Activated CD4-positive, alpha-beta T cell treated with anti-CD3 and anti-CD28 coated beads for 36 hours (primary cell): Measurements from ENCODE around the gene MBD5. TPM values are rescaled to one million over a fixed set of nuclear protein-coding genes. Genes with fewer than 3 reads are reported as not detected.
A peak's percentile ranks its signal among the peaks of the same experiment; 100 is the strongest.
"Not testable (repeated sequence)": the region's sequence is repeated elsewhere in the genome, so short reads cannot be mapped to it uniquely, and the experiment has no call there.

Experiments
- ATAC-seq: fragments of 200-7000 bp; cut with Tn5 transposase; one replicate; pipeline ENCODE4 v1.10.0; 2021; ENCODE audit warnings: mild to moderate bottlenecking, moderate library complexity
- CTCF ChIA-PET: fragments of 350-600 bp; sonication (Branson Sonifier 250); formaldehyde crosslinking; loops from one replicate; lab custom pipeline; 2021; ENCODE audit warnings: antibody characterized with exemption; lab: Charles Lee
- POLR2A ChIA-PET: fragments of 350-600 bp; sonication (Branson Sonifier 250); formaldehyde crosslinking; loops from one replicate; lab custom pipeline; 2021; ENCODE audit warnings: antibody characterized with exemption, inconsistent platforms; lab: Charles Lee
- DNase-seq: peaks from one replicate; pipeline ENCODE4 v3.0.0-alpha.2; 2020
- H3K27ac Mint-ChIP-seq: one replicate; pipeline ENCODE4 v1.8.0; 2021; ENCODE audit warnings: mixed read lengths
- H3K27me3 Mint-ChIP-seq: one replicate; pipeline ENCODE4 v1.8.0; 2021; ENCODE audit warnings: mixed read lengths
- H3K36me3 Mint-ChIP-seq: one replicate; pipeline ENCODE4 v1.8.0; 2021; ENCODE audit warnings: low read depth, mixed read lengths
- H3K4me1 Mint-ChIP-seq: one replicate; pipeline ENCODE4 v1.8.0; 2021; ENCODE audit warnings: mixed read lengths
- H3K4me3 Mint-ChIP-seq: one replicate; pipeline ENCODE4 v1.8.0; 2021; ENCODE audit warnings: mild to moderate bottlenecking, moderate library complexity, mixed read lengths
- H3K9me3 Mint-ChIP-seq: one replicate; pipeline ENCODE4 v1.8.0; 2021; ENCODE audit warnings: low read depth, mixed read lengths
- intact Hi-C, 2 experiments: fragments of 100-400 bp; cut with DNase I in 1 of 2; cut with micrococcal nuclease in 1 of 2; formaldehyde crosslinking; loops; one replicate each; pipeline versions ENCODE4 v1.14.2 to v1.15.1; 2022 to 2024; cut with DNase I, micrococcal nuclease
- total RNA-seq, 2 experiments: library from RNA; stranded (reverse); gene quantifications; one replicate each; pipeline ENCODE4 v1.2.3, GENCODE V29; 2021

The MBD5 gene
- 10 to 100 TPM; 20.1 to 26.5 TPM for total RNA-seq

GRCh38 chr2:148021059-148021861 is at the start of gene MBD5:
TSS of gene MBD5 (plus strand) at chr2:148021091.
- no peaks in the 10 kb centered on the region for H3K27me3 Mint-ChIP-seq
- H3K9me3 Mint-ChIP-seq: no peaks in the 10 kb centered on the region
- H3K27ac Mint-ChIP-seq: peak within 1 kb of the TSS; percentile 98
- ChIA-PET POLR2A (interaction anchor here (0.6 to 1.6 kb wide), 5 partner anchors 11 to 625 kb away, joined by 3 to 8 read pairs (median 7); partner anchors contain the start of gene ACVR2A), CTCF (interaction anchor here (0.7 to 1.9 kb wide), 4 partner anchors 8 to 487 kb away, joined by 3 to 8 read pairs (median 4); no protein-coding TSS in a partner anchor)
- peak within 1 kb of the TSS; percentile 95 for H3K4me3 Mint-ChIP-seq
- ATAC-seq (peak; percentile 47), DNase-seq (peak; percentile 72)
- H3K36me3 Mint-ChIP-seq: peaks cover 11% of the 10 kb centered on the region
- intact Hi-C loops: loop anchor here (1.0 to 10.0 kb wide), 6 partner anchors 179 to 1566 kb away; partner anchors contain the start of genes MMADHC (in 2 of the 2) and KIF5C (in 1 of the 2)
- peaks cover 46% of the 10 kb centered on the region for H3K4me1 Mint-ChIP-seq

- Mint-ChIP-seq H3K27ac (no peak overlapping the region), H3K4me3 (no peak overlapping the region), H3K27me3 (no peaks in the 10 kb centered on the region), H3K36me3 (peaks cover 28% of the 10 kb centered on the region), H3K4me1 (peaks cover 16% of the 10 kb centered on the region), H3K9me3 (peaks cover 7% of the 10 kb centered on the region)
- no peak for DNase-seq
- no peak for ATAC-seq
- POLR2A ChIA-PET: no interaction called here
- intact Hi-C loops: no loop called here
- CTCF ChIA-PET: no interaction called here
Observed at GRCh38 chr2:147976102-147976501, 44.8 kb upstream of the MBD5 start.

GRCh38 chr2:147977679-147978078 is 43.2 kb upstream of the MBD5 start:
- peaks cover 7% of the 10 kb centered on the region for H3K9me3 Mint-ChIP-seq
- POLR2A ChIA-PET: interaction anchor here (0.6 kb wide), 1 partner anchor 13 kb away, joined by 5 read pairs; no protein-coding TSS in a partner anchor
- DNase-seq (no peak), ATAC-seq (no peak)
- H3K36me3 Mint-ChIP-seq: peaks cover 27% of the 10 kb centered on the region
- peaks cover 17% of the 10 kb centered on the region for H3K4me1 Mint-ChIP-seq
- H3K27me3 Mint-ChIP-seq: no peaks in the 10 kb centered on the region
- no peak overlapping the region for H3K27ac Mint-ChIP-seq
- H3K4me3 Mint-ChIP-seq: no peak overlapping the region
- intact Hi-C loops: no loop called here
- CTCF ChIA-PET: interaction anchor here (0.6 kb wide), 1 partner anchor 57 kb away, joined by 3 read pairs; no protein-coding TSS in a partner anchor

GRCh38 chr2:147980940-147981528 is 39.9 kb upstream of the MBD5 start:
- H3K9me3 Mint-ChIP-seq: peaks cover 7% of the 10 kb centered on the region
- H3K36me3 Mint-ChIP-seq: peaks cover 30% of the 10 kb centered on the region
- DNase-seq: no peak
- H3K27ac Mint-ChIP-seq: no peak overlapping the region
- peaks cover 34% of the 10 kb centered on the region for H3K4me1 Mint-ChIP-seq
- ChIA-PET CTCF (interaction anchor here (1.1 kb wide), 1 partner anchor 11 kb away, joined by 3 read pairs; no protein-coding TSS in a partner anchor), POLR2A (no interaction called here)
- intact Hi-C loops: no loop called here
- no peak overlapping the region for H3K4me3 Mint-ChIP-seq
- H3K27me3 Mint-ChIP-seq: no peaks in the 10 kb centered on the region
- no peak for ATAC-seq

- POLR2A ChIA-PET: no interaction called here
- Mint-ChIP-seq H3K4me3 (no peak overlapping the region), H3K9me3 (no peaks in the 10 kb centered on the region), H3K27me3 (no peaks in the 10 kb centered on the region), H3K36me3 (peaks cover 2% of the 10 kb centered on the region), H3K27ac (no peak overlapping the region), H3K4me1 (peaks cover 13% of the 10 kb centered on the region)
- intact Hi-C loops: loop anchor here (1.0 to 2.0 kb wide), 2 partner anchors 520 to 1000 kb away; no protein-coding TSS in a partner anchor
- DNase-seq (no peak), ATAC-seq (no peak)
- CTCF ChIA-PET: interaction anchor here (0.6 to 2.3 kb wide), 9 partner anchors 10 to 520 kb away, joined by 3 to 32 read pairs (median 4); no protein-coding TSS in a partner anchor
Observed at GRCh38 chr2:147989102-147989501, 31.8 kb upstream of the MBD5 start.

- H3K4me3 Mint-ChIP-seq: no peak overlapping the region
- ChIA-PET POLR2A (no interaction called here), CTCF (interaction anchor here (0.6 to 2.3 kb wide), 19 partner anchors 10 to 999 kb away, joined by 3 to 32 read pairs (median 4); no protein-coding TSS in a partner anchor)
- H3K36me3 Mint-ChIP-seq: peaks cover 3% of the 10 kb centered on the region
- no peaks in the 10 kb centered on the region for H3K9me3 Mint-ChIP-seq
- DNase-seq (peak; percentile 15), ATAC-seq (peak; percentile 47)
- intact Hi-C loops: loop anchor here (1.0 to 2.0 kb wide), 3 partner anchors 211 to 999 kb away; no protein-coding TSS in a partner anchor
- no peak overlapping the region for H3K27ac Mint-ChIP-seq
- peaks cover 9% of the 10 kb centered on the region for H3K4me1 Mint-ChIP-seq
- no peaks in the 10 kb centered on the region for H3K27me3 Mint-ChIP-seq
Observed at GRCh38 chr2:147989809-147990403, 31.0 kb upstream of the MBD5 start.

- not testable (repeated sequence) for H3K27ac Mint-ChIP-seq
- peaks cover 22% of the 10 kb centered on the region for H3K36me3 Mint-ChIP-seq
- CTCF ChIA-PET: interaction anchor here (0.7 kb wide), 1 partner anchor 172 kb away, joined by 3 read pairs; no protein-coding TSS in a partner anchor
Observed at GRCh38 chr2:147994965-147995364, 25.9 kb upstream of the MBD5 start.

GRCh38 chr2:147996828-147997227 is 24.1 kb upstream of the MBD5 start:
- H3K9me3 Mint-ChIP-seq: peaks cover 14% of the 10 kb centered on the region
- H3K27ac Mint-ChIP-seq: no peak overlapping the region
- H3K4me1 Mint-ChIP-seq: peaks cover 39% of the 10 kb centered on the region
- H3K4me3 Mint-ChIP-seq: no peak overlapping the region
- DNase-seq (no peak), ATAC-seq (no peak)
- intact Hi-C loops: no loop called here
- H3K36me3 Mint-ChIP-seq: peaks cover 29% of the 10 kb centered on the region
- H3K27me3 Mint-ChIP-seq: no peaks in the 10 kb centered on the region
- ChIA-PET POLR2A (no interaction called here), CTCF (no interaction called here)

More at GRCh38 chr2:147994965-147995364, 25.9 kb upstream of the MBD5 start:
- Mint-ChIP-seq H3K4me1 (peaks cover 26% of the 10 kb centered on the region), H3K9me3 (peaks cover 10% of the 10 kb centered on the region)
- intact Hi-C loops, H3K4me3 Mint-ChIP-seq, POLR2A ChIA-PET, H3K27me3 Mint-ChIP-seq, DNase-seq, ATAC-seq: not testable (repeated sequence)

GRCh38 chr2:147998203-147998602 is 22.7 kb upstream of the MBD5 start:
- intact Hi-C loops: no loop called here
- no peak for ATAC-seq
- peaks cover 41% of the 10 kb centered on the region for H3K36me3 Mint-ChIP-seq
- CTCF ChIA-PET: interaction anchor here (1.3 to 2.5 kb wide), 3 partner anchors 9 to 25 kb away, joined by 3 to 14 read pairs (median 6); no protein-coding TSS in a partner anchor
- no peak for DNase-seq
- no peak overlapping the region for H3K4me3 Mint-ChIP-seq
- POLR2A ChIA-PET: no interaction called here
- no peaks in the 10 kb centered on the region for H3K27me3 Mint-ChIP-seq
- no peak overlapping the region for H3K27ac Mint-ChIP-seq
- peaks cover 23% of the 10 kb centered on the region for H3K9me3 Mint-ChIP-seq
- peaks cover 38% of the 10 kb centered on the region for H3K4me1 Mint-ChIP-seq

GRCh38 chr2:147999126-147999525 is 21.8 kb upstream of the MBD5 start:
- intact Hi-C loops: no loop called here

GRCh38 chr2:148000095-148000494 is 20.8 kb upstream of the MBD5 start:
- intact Hi-C loops: no loop called here
- Mint-ChIP-seq H3K4me3 (no peak overlapping the region), H3K9me3 (peaks cover 32% of the 10 kb centered on the region), H3K27me3 (no peaks in the 10 kb centered on the region), H3K36me3 (peaks cover 50% of the 10 kb centered on the region), H3K27ac (no peak overlapping the region), H3K4me1 (peaks cover 41% of the 10 kb centered on the region)
- no peak for DNase-seq
- POLR2A ChIA-PET: no interaction called here
- ATAC-seq: peak; percentile 55
- CTCF ChIA-PET: interaction anchor here (2.5 kb wide), 1 partner anchor 10 kb away, joined by 14 read pairs; no protein-coding TSS in a partner anchor

More at GRCh38 chr2:147999126-147999525, 21.8 kb upstream of the MBD5 start:
- POLR2A ChIA-PET: no interaction called here
- no peak for ATAC-seq
- Mint-ChIP-seq H3K27me3 (no peaks in the 10 kb centered on the region), H3K36me3 (peaks cover 49% of the 10 kb centered on the region), H3K4me1 (peaks cover 38% of the 10 kb centered on the region), H3K4me3 (no peak overlapping the region), H3K9me3 (peaks cover 28% of the 10 kb centered on the region), H3K27ac (no peak overlapping the region)
- no peak for DNase-seq
- CTCF ChIA-PET: interaction anchor here (0.6 to 2.5 kb wide), 4 partner anchors 9 to 540 kb away, joined by 3 to 14 read pairs (median 4); no protein-coding TSS in a partner anchor
